ENCODE data around the gene UPK3BL2.
"Not testable (repeated sequence)": the region's sequence is repeated elsewhere in the genome, so short reads cannot be mapped to it uniquely, and the experiment has no call there.

Gene UPK3BL2

GRCh38 chr7:102493220-102493935 lies 50.1 kb downstream of the UPK3BL2 start:
- not testable (repeated sequence) for DNase-seq

GRCh38 chr7:102490529-102491075 lies 52.9 kb downstream of the UPK3BL2 start:
- not testable (repeated sequence) for DNase-seq
